Measurements from ENCODE around the gene SAMD13.
A peak's percentile ranks its signal among the peaks of the same experiment; 100 is the strongest.

SAMD13 gene

DNA sequence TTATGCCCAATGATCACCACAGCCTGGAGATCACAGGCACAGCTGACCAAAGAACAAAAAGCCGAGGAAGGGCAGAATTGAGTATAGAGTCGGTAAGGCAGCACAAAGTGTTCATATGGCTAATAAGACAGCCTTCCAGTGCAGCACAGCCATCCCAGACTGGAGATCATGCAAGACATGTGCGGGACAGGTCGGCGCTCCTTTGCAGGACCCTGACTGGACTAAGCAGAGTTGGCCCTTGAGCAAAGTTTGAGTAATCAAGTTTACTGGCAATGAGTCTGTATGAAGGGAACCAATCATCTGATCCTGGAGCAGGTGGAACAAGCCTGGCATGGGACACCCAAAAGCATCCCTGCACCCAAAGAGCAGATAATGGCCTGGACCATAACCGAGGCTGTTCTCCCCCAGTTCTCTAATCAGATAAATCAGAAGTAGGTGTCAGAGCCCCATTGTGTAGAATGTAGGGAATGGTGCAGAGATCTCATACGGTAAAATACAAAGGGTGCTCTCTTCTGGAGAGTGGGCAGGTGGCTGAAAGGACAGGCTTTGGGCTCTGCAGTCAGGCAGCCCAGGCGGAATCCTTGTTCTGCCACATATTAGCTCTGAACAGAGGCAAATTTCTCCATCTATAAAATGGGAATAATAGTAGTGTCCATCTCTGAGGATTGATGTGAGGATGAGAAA is 86.1 kb downstream of the SAMD13 start:
- ChIA-PET CTCF (interaction anchor here (1.1 kb wide), 1 partner anchor 38 kb away, joined by 3 read pairs; no protein-coding TSS in a partner anchor), POLR2A (no interaction called here)
- WGBS (ENCODE audit: insufficient coverage), result 82% methylated on average over 6 of the region's 8 CpGs
- Histone ChIP-seq H3K4me1 (ENCODE audit: control extremely low read depth in 1 of 4, control insufficient read depth in 4 of 4, insufficient read depth in 4 of 4, low read length in 3 of 4) (peaks cover 0 to 5% (median 1%) of the 10 kb centered on the region in 4 experiments), H3K27me3 (replicated peaks in 2 of 5; ENCODE audit: control insufficient read depth in 4 of 5, insufficient read depth in 5 of 5, low read length in 4 of 5) (no peaks in the 10 kb centered on the region), H3K4me3 (ENCODE audit: control insufficient read depth in 1 of 7, extremely low read depth in 1 of 7, insufficient read depth in 4 of 7, low read depth in 2 of 7, low read length in 6 of 7) (no peak overlapping the region), H3K9me3 (ENCODE audit: control extremely low read depth in 1 of 5, control insufficient read depth in 4 of 5, insufficient read depth in 2 of 5, low read depth in 1 of 5, low read length in 4 of 5) (no peaks in the 10 kb centered on the region), H3K36me3 (ENCODE audit: control insufficient read depth in 4 of 4, insufficient read depth in 4 of 4, low read length in 3 of 4) (no peaks in the 10 kb centered on the region), H3K27ac (ENCODE audit: insufficient read depth in 1 of 2, low read depth in 1 of 2, low read length in 2 of 2, poor library complexity in 1 of 2, severe bottlenecking in 2 of 2) (no peak overlapping the region)
- peak in 1 of 3 donors; percentile 25 for DNase-seq

- DNase-seq, result peak; percentile 11 to 75 (median 53)
- Histone ChIP-seq H3K27ac (ENCODE audit: insufficient read depth in 1 of 2, low read depth in 1 of 2, low read length in 2 of 2, poor library complexity in 1 of 2, severe bottlenecking in 2 of 2) (no peak overlapping the region), H3K4me3 (ENCODE audit: control insufficient read depth in 1 of 7, extremely low read depth in 1 of 7, insufficient read depth in 4 of 7, low read depth in 2 of 7, low read length in 6 of 7) (no peak overlapping the region), H3K4me1 (ENCODE audit: control extremely low read depth in 1 of 4, control insufficient read depth in 4 of 4, insufficient read depth in 4 of 4, low read length in 3 of 4) (peaks cover 0 to 5% (median 1%) of the 10 kb centered on the region in 4 experiments), H3K36me3 (ENCODE audit: control insufficient read depth in 4 of 4, insufficient read depth in 4 of 4, low read length in 3 of 4) (no peaks in the 10 kb centered on the region), H3K9me3 (ENCODE audit: control extremely low read depth in 1 of 5, control insufficient read depth in 4 of 5, insufficient read depth in 2 of 5, low read depth in 1 of 5, low read length in 4 of 5) (no peaks in the 10 kb centered on the region), H3K27me3 (replicated peaks in 2 of 5; ENCODE audit: control insufficient read depth in 4 of 5, insufficient read depth in 5 of 5, low read length in 4 of 5) (no peaks in the 10 kb centered on the region)
- ChIA-PET POLR2A (interaction anchor here (0.5 kb wide), 1 partner anchor 52 kb away, joined by 5 read pairs; no protein-coding TSS in a partner anchor), CTCF (interaction anchor here (1.0 to 1.3 kb wide), 2 partner anchors 9 to 12 kb away, joined by 4 read pairs; no protein-coding TSS in a partner anchor)
These were observed 88.7 kb downstream of the SAMD13 start for GRCh38 chr1:84390226-84390625.

DNA sequence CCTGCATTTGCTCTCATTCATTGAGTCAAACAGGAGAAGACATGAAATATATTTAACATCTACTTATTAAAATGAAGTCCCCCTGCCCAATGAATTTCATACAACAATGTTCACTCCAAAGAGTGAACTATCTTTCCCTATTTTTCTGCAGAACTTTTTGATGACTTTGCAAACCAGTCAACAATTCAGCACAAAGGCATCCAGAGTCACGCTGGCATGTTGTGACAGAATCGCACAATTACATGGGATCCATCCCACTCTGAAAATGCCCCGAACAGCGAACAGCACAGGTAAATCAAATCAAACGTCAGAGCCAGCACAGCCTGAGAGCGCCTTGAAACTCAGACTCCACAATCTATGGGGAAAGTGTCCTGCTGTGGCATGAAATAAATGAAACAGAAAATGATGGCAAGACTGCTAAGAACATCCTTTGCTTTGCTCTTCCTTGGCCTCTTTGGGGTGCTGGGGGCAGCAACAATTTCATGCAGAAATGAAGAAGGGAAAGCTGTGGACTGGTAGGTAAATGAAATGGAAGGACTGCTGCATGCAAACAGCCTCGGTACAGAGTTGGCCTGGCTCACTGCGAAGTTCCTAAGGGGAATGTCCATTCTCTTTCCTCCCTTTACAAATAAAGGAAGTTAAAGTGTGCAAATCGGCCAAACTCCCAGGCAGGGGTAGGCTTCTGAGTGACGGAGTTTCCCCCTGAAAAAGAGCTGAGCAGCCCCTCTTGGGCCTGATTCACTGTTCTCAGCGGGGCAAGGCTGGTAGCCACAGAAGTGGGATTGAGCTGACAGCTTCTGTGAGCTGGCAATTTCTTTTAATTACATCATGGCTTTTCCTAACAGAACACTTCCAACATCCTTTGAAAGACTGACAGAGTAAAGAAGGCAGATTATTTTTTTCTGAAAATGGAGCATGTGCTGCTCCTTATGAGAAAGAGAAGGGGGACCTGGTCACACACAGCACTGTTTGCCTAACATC is 97.0 kb downstream of the SAMD13 start, which contains the start of gene DNASE2B:
TSS of gene DNASE2B (plus strand) at position 310 of the 981 bp plus-strand sequence. CDS start at position 391, 81 bp downstream.
- POLR2A ChIA-PET, result no interaction called here
- no peaks in the 10 kb centered on the region for H3K36me3 ChIP-seq (ENCODE audit: control insufficient read depth in 4 of 4, insufficient read depth in 4 of 4, low read length in 3 of 4)

More for the DNA sequence above, 97.0 kb downstream of the SAMD13 start, which contains the start of gene DNASE2B:
- Histone ChIP-seq H3K27me3 (replicated peaks in 2 of 5; ENCODE audit: control insufficient read depth in 4 of 5, insufficient read depth in 5 of 5, low read length in 4 of 5) (no peaks in the 10 kb centered on the region), H3K4me3 (ENCODE audit: control insufficient read depth in 1 of 7, extremely low read depth in 1 of 7, insufficient read depth in 4 of 7, low read depth in 2 of 7, low read length in 6 of 7) (no peak within 1 kb of the TSS), H3K27ac (ENCODE audit: insufficient read depth in 1 of 2, low read depth in 1 of 2, low read length in 2 of 2, poor library complexity in 1 of 2, severe bottlenecking in 2 of 2) (no peak within 1 kb of the TSS), H3K4me1 (ENCODE audit: control extremely low read depth in 1 of 4, control insufficient read depth in 4 of 4, insufficient read depth in 4 of 4, low read length in 3 of 4) (no peaks in the 10 kb centered on the region), H3K9me3 (ENCODE audit: control extremely low read depth in 1 of 5, control insufficient read depth in 4 of 5, insufficient read depth in 2 of 5, low read depth in 1 of 5, low read length in 4 of 5) (no peaks in the 10 kb centered on the region)
- WGBS (ENCODE audit: insufficient coverage), result 94% methylated on average over 10 of the region's 11 CpGs
- no peak for DNase-seq
- CTCF ChIA-PET, result no interaction called here
